AG09319 (cell line): Measurements from ENCODE around the gene MDGA2.
"Not testable (repeated sequence)": the region's sequence is repeated elsewhere in the genome, so short reads cannot be mapped to it uniquely, and the experiment has no call there.

ENCODE experiments used
- DNase-seq: peaks from one replicate; pipeline ENCODE4 v3.0.0-alpha.2; 2010; ENCODE audit warnings: low read depth; ENCODE audit errors: extremely low read depth
- CTCF ChIP-seq: IDR thresholded peaks from 2 replicates; pipeline ENCODE4 v1.5.1; 2011; ENCODE audit warnings: low read depth, mild to moderate bottlenecking, inconsistent platforms, low read length, moderate library complexity

The MDGA2 gene

GRCh38 chr14:46940611-46941010, 734.8 kb downstream of the MDGA2 start:
- no peak for DNase-seq
- TF ChIP-seq CTCF, result no peak

DNA sequence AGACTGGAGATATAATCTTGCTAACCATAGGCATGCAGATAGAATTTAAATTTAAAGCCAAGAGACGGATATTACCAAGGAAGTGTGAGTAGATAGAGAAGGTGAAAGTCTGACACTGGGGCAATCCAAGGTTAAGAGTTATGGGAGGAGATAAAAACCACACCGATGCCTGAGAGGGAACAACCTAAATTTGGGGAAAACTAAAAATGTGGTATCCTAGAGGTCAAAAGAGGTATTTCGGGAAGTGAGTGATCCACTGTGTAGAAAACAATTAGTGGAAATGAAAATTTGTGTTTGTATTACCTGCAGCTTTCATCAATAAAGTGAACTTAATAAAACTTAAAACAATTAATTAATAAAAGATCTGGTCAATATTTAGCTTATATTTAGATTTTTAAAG, 754.9 kb downstream of the MDGA2 start:
- DNase-seq, result no peak
- no peak for TF ChIP-seq CTCF

DNA sequence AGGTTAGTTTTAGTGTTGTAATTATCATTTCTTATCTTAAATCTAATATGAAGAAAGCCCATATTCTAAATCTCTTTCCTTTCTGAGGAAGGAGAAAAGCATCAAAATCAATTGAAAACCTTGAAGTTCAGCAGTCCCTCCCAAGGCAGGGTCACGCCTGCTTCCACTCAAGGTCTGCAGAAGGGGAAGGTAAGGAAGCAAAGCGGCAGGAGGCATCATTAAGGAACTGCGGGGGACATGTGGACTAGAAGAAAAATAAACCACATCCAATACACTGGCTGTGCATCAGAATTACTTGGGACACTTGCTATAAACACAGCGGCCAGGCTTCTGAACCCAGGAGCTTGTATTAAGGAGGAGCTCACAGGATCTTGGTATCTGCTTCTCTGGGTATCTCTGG, 759.9 kb downstream of the MDGA2 start:
- not testable (repeated sequence) for DNase-seq

DNA sequence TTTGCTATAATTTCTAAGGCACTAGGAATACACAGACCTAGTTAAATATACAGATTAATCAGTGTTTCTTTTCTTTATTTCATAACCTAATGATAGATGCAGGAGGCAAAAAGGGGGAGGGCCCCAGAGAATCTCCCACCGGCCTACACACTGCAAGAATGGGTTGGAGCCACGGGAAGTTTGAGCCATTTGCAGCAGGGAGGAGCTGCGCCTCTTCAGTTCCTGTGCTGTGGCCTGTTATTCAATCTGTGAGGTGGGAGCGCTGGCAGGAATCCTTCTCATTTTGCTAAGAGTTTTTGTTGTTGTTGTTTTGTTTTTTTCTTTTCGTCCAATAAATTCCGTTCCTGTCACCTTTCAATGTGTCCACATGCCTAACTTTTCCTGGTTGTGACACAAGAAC, 772.6 kb downstream of the MDGA2 start:
- DNase-seq, result no peak
- TF ChIP-seq CTCF, result no peak

DNA sequence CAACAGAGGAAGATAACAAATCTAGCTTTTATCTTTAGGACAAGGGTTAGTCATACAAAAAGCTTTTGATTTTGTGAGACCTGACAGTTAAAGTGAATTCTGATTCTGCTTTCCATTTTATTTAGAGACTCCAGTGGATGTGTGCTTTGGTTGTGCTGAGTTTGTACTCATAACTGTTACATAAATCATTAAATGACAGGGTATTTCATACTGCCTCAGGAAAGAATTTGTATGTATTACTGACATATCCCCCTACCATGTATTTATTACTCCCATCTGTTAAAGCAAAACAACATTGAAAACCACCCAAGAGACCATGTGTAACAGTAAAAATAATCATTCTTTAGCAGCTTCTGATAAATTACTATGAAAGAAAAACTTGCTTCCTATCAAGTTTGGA, 780.9 kb downstream of the MDGA2 start:
- no peak for TF ChIP-seq CTCF
- DNase-seq, result no peak

DNA sequence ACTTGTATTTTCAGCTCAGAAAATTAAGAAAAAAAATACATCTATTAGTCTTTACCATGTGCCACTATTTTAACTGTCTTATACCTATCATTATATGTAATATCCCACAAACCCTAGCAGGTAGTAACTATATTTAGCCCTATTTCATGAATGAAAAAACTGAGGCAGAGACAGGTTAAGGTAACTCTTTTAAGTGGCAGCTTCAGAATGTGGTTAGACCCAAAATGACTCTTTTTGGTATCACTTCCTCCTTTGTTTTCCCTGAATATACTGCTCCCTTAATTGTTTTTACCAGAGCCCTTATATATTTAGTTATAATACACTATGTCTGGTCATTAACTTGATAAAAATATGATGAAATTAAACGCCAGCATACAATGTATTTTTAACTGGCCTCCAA, 788.3 kb downstream of the MDGA2 start:
- DNase-seq, result no peak
- no peak for TF ChIP-seq CTCF

DNA sequence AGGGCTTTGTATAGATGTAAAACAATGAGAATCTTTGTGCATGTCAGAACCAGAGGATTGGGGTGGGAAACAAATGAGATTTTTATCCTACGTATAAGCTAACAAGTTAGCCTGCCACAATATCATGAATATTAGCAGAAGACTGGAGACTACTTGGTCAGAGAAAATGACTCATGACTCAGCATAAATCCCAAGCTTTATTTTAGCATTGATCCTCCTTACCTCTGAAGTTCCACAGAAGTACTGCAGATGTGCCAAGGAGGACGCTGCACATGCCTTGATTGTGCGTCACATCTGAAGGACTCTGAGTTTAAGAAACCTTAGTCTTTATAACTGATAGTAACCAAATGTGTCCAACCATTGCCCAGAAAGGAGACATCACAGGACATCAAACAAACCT, 789.8 kb downstream of the MDGA2 start:
- no peak for TF ChIP-seq CTCF
- DNase-seq, result no peak

DNA sequence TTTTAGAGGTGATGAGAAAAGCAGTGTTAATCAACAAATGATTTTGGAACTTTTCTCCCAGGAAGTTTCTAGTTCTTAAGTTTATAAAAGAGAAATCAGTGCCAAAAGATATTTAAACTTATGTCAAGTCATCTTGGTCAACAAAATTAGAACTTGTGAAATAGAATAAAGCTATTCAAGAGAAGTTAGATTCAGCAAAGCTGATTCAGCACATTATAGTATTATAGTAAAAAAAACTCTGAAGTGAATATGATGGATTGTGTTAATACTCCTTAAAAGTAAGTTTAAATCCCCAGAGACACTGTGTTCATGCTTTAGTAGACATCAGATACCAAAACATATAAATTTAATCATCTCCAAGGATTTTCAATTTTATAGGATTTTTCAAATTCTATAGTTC, 813.7 kb downstream of the MDGA2 start:
- no peak for TF ChIP-seq CTCF
- no peak for DNase-seq
